Measurements from ENCODE around the gene COL27A1.

DNA sequence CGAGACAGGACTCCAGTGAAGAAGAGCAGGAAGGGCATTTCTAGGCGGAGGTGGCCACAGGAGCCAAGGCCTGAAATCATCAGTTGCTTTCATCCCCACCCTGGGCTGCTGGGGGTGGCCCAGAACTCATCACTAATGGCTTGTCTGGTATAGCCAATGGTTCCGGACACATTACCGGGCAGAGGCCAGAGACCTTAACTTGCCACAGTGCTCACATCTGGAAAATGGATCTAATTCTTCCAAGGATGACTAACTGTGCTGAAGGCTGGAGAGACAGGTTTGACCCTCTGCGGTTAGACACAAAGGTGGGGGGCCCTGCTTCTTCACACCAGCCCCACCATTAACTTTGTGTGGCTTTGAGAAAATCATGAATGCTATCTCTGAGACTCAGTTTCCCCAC lies 6.2 kb upstream of the COL27A1 start:
- TF ChIP-seq POLR2A (IDR thresholded peaks at IDR 0.05; ENCODE audit: low read length) (no peak), GATA1 (IDR thresholded peaks at IDR 0.05; ENCODE audit: low read depth, low read length) (no peak)

All from erythroblast (primary cell).